HG02571 (cell line): Measurements from ENCODE around the gene FLT4.

Source experiments
- ATAC-seq: cut with Tn5 transposase; IDR thresholded peaks from one replicate; pipeline ENCODE4 v1.9.1; 2021; ENCODE audit warnings: mild to moderate bottlenecking, moderate library complexity; ENCODE audit not compliant: unreplicated experiment

Gene FLT4

GRCh38 chr5:180643191-180643851 is 6.1 kb downstream of the FLT4 start:
- ATAC-seq: no peak

- ATAC-seq: no peak
These were observed 6.6 kb downstream of the FLT4 start for GRCh38 chr5:180642779-180643178.

DNA sequence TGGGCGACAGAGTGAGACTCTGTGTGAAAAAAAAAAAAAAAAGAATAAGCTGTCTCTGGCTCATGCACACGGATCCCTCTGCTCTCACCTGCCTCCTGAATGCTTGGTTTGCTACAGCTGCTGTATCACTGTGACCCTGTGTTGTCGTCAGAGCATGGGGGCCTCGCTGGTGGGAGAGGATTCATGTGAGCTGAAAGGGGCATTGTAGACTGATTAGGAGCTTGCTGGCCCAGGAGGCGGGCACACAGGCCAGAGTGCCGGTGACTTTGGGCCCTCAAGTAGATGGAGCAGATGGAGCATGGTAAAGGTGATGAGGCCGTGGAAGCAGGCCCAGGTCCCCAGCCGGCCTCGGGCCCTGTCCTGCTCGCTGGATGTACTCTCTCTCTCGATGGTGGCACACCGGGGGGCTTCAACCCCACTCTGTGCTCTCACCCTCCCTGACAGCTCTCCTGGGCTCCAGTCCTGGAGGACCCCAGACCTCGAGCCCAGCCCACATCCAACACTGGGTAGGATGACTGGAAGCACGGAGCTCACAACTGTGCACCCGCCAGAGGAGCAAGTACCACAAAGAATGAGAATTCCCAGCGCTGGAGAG is 7.1 kb downstream of the FLT4 start:
- ATAC-seq: no peak

DNA sequence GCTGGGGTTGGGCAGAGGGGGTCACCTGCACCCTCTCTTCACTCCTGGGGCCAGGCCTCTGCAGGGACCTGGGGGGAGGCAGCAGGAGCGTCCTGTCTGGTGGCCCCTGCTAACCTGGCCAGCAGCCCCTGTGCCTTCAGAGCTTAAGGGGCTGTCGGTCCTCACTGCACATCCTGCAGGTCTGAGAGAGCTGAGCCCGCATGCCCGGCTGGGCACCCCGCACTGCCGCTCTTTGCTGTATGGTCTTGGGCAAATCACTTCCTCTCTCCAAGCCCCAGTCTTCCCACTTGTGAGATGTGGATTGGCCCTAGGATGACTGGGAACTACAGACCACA is 7.9 kb downstream of the FLT4 start:
- no peak for ATAC-seq

DNA sequence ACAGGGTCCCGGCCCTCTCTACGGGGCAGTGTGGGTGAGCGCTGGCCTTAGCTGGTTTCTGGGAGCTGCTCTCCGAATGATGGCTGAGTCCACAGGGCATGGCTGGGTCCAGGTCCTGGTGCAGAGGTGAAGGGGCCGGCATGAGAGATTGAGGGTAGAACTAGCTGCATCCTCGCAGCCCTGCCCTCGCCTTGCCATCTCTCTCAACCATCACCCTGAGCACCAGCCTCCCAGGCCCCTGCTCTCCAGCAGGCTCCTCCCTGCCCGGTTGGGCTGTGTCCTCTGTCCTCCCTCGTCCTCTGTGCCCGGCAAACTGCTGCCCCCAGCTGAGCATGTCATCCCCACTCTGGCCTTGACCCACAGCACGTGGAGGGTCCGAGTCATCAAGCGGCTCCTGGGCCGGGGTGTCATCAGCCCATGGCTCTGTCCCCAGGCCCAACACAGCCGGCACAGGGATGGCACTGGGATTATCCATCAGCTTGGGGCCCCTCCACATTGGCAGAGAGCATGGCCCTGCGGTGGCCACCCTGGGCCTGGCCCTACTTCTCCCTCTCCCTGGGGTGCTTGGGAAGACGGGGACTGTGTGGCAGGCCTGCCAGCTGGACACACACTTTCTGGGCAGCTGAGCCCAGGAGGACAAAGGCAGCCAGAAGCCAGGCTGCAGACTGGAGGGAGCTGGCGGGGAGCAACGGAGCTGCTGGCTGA is 8.4 kb downstream of the FLT4 start:
- no peak for ATAC-seq

GRCh38 chr5:180640611-180640860 is 8.9 kb downstream of the FLT4 start:
- ATAC-seq: no peak

DNA sequence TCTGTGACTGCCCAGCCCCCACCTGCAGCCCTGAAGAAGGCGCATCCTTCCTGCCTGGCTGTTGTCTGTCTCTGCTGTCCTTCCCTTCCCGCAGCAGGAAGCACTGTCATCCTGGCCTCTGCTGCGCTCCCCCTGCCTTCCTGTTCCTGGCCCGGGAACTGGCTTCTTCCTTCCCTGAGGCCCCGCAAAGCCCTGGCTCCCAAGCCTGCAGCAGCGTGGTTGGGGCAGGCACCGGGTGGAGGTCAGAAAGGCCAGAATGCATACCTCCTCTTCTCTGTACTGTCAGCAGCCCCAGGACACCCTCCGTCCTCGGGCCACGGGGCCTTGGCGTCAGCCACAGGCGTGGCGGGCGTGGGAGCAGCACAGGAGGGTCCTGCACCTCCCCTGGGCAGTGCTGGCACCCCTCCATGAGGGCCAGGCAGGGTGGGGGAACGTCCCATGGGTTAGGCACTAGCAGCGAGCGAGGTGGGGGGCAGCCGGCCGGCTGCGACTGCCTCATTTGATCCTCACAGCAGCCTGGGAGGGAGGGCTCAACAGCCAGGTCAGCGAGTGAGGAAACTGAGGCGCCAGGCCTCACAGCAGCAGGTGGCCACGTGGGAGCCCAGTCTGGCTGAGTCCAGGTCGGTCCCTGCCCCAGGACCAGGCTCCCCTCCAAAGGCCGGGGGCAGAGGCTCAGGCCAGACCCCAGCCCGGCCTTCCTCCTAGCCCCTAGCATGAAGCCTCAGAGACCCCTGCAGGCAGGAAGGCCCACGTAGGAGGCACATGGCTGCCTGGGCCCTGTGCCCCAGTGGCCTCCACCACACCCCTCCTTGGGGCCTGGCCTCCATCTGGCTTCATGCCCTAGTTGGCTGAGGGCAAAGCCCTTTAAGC is 9.4 kb downstream of the FLT4 start:
- no peak for ATAC-seq

DNA sequence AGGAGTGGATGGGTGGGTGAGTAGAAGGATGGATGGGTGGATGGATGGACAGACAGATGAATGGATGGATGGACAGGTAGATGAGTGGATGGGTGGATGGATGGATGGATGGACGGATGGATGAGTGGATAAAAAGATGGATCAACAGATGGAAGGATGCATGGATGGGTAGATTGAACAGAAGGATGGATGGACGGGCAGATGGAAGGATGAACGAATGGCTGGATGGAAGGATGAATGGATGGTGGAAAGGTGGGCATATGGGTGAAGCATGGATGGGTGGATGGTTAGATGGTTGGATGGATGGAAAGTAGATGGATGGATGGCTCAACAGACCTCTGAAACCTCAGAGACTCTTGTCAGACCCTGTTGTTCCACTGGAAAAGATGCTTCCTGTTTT is 10.1 kb downstream of the FLT4 start:
- no peak for ATAC-seq

DNA sequence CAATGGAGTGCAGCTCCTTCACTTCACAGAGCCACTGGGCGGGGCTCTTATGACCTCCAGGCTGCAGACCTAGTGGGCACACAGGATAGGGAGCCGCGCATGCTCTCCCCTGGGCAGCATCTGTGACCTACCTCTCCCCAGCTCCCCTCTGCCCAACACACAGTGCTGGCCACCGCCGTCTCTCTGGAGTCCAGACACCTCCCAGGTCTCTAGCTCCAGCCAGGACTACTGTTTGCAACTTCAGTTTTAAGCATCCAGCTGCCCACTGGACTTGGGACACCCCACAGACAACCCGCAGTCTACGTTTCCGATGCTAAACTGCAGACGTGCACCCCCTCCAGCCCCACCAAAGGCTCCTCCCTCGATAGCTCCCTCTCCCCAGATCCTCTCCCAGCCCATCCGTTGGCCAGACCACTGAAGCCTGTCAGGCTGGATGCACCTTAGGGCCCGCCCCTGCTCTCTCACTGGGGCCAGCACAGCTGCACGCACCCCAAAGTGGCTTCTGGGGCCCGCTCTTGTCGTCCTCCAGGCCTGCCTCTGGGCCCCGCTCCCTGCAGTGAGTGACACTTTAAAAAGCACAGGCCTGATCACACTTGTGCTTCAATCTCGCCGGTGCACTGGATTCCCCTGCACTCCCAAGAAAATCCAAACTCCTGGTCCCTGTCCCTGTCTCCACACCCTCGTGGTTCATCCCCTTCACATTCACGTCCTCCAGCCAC is 11.3 kb downstream of the FLT4 start:
- ATAC-seq: no peak

- ATAC-seq: no peak
These were observed 12.9 kb downstream of the FLT4 start for GRCh38 chr5:180636403-180637075.

GRCh38 chr5:180636016-180636402 is 13.4 kb downstream of the FLT4 start:
- ATAC-seq: no peak

- ATAC-seq: no peak
These were observed 15.9 kb downstream of the FLT4 start for GRCh38 chr5:180633283-180634177.

- ATAC-seq: no peak
These were observed 16.6 kb downstream of the FLT4 start for GRCh38 chr5:180632768-180633167.

- no peak for ATAC-seq
These were observed 17.6 kb downstream of the FLT4 start for GRCh38 chr5:180631549-180632383.

GRCh38 chr5:180630426-180630825 is 19.0 kb downstream of the FLT4 start:
- no peak for ATAC-seq

- no peak for ATAC-seq
These were observed 19.5 kb downstream of the FLT4 start for GRCh38 chr5:180629831-180630382.

- no peak for ATAC-seq
These were observed 20.3 kb downstream of the FLT4 start for GRCh38 chr5:180628827-180629750.
